H1 (cell line): ENCODE measurements around the gene DRAXIN. TPM values are rescaled to one million over a fixed set of nuclear protein-coding genes. Genes with fewer than 3 reads are reported as not detected.

Source experiments
- CHD1 ChIP-seq: IDR thresholded peaks from 2 replicates; pipeline ENCODE4 v1.6.1; 2012; ENCODE audit warnings: low read depth, low read length, improper control_type of control experiment
- polyA plus RNA-seq, 7 experiments: library from polyadenylated mRNA; depleted of rRNA in 3 of 7; stranded (reverse) in 5 of 7; unstranded in 2 of 7; fragments of >200 nt in 5 of 7; fragments of 200-250 nt in 2 of 7; gene quantifications; 1 replicate in 5 of 7; 2 replicates in 1 of 7; 4 replicates in 1 of 7; pipeline versions ENCODE4 v1.2.1 to v1.2.3, GENCODE V29; 2011 to 2013; ENCODE audit warnings: missing spikeins in 2 of 7, mixed read lengths in 2 of 7
- total RNA-seq: library from RNA; stranded (reverse); fragmentation: NEBNext Ultra II Directional; extraction: Animal tissue kit (Norgen Biotek cat#: 25700); gene quantifications from 2 replicates; pipeline ENCODE4 v1.2.1, GENCODE V29; 2021
- TF ChIP-seq, protein P1 (sequence below): fragments of 300-600 bp; sonication (generic); IDR thresholded peaks from 2 replicates; pipeline ENCODE4 v1.7.1; 2012; ENCODE audit warnings: low read length, moderate library complexity, mild to moderate bottlenecking, inconsistent platforms; ENCODE audit not compliant: insufficient replicate concordance

The DRAXIN gene
- total and polyA plus RNA-seq, 2 of the 8 experiments (the other 6 are each of a cell fraction or from before 2014, with no cell fraction given), result 4.6 to 17.6 TPM

GRCh38 chr1:11731691-11732283, 40.3 kb downstream of the DRAXIN start (continued):
- TF ChIP-seq, protein P1, sequence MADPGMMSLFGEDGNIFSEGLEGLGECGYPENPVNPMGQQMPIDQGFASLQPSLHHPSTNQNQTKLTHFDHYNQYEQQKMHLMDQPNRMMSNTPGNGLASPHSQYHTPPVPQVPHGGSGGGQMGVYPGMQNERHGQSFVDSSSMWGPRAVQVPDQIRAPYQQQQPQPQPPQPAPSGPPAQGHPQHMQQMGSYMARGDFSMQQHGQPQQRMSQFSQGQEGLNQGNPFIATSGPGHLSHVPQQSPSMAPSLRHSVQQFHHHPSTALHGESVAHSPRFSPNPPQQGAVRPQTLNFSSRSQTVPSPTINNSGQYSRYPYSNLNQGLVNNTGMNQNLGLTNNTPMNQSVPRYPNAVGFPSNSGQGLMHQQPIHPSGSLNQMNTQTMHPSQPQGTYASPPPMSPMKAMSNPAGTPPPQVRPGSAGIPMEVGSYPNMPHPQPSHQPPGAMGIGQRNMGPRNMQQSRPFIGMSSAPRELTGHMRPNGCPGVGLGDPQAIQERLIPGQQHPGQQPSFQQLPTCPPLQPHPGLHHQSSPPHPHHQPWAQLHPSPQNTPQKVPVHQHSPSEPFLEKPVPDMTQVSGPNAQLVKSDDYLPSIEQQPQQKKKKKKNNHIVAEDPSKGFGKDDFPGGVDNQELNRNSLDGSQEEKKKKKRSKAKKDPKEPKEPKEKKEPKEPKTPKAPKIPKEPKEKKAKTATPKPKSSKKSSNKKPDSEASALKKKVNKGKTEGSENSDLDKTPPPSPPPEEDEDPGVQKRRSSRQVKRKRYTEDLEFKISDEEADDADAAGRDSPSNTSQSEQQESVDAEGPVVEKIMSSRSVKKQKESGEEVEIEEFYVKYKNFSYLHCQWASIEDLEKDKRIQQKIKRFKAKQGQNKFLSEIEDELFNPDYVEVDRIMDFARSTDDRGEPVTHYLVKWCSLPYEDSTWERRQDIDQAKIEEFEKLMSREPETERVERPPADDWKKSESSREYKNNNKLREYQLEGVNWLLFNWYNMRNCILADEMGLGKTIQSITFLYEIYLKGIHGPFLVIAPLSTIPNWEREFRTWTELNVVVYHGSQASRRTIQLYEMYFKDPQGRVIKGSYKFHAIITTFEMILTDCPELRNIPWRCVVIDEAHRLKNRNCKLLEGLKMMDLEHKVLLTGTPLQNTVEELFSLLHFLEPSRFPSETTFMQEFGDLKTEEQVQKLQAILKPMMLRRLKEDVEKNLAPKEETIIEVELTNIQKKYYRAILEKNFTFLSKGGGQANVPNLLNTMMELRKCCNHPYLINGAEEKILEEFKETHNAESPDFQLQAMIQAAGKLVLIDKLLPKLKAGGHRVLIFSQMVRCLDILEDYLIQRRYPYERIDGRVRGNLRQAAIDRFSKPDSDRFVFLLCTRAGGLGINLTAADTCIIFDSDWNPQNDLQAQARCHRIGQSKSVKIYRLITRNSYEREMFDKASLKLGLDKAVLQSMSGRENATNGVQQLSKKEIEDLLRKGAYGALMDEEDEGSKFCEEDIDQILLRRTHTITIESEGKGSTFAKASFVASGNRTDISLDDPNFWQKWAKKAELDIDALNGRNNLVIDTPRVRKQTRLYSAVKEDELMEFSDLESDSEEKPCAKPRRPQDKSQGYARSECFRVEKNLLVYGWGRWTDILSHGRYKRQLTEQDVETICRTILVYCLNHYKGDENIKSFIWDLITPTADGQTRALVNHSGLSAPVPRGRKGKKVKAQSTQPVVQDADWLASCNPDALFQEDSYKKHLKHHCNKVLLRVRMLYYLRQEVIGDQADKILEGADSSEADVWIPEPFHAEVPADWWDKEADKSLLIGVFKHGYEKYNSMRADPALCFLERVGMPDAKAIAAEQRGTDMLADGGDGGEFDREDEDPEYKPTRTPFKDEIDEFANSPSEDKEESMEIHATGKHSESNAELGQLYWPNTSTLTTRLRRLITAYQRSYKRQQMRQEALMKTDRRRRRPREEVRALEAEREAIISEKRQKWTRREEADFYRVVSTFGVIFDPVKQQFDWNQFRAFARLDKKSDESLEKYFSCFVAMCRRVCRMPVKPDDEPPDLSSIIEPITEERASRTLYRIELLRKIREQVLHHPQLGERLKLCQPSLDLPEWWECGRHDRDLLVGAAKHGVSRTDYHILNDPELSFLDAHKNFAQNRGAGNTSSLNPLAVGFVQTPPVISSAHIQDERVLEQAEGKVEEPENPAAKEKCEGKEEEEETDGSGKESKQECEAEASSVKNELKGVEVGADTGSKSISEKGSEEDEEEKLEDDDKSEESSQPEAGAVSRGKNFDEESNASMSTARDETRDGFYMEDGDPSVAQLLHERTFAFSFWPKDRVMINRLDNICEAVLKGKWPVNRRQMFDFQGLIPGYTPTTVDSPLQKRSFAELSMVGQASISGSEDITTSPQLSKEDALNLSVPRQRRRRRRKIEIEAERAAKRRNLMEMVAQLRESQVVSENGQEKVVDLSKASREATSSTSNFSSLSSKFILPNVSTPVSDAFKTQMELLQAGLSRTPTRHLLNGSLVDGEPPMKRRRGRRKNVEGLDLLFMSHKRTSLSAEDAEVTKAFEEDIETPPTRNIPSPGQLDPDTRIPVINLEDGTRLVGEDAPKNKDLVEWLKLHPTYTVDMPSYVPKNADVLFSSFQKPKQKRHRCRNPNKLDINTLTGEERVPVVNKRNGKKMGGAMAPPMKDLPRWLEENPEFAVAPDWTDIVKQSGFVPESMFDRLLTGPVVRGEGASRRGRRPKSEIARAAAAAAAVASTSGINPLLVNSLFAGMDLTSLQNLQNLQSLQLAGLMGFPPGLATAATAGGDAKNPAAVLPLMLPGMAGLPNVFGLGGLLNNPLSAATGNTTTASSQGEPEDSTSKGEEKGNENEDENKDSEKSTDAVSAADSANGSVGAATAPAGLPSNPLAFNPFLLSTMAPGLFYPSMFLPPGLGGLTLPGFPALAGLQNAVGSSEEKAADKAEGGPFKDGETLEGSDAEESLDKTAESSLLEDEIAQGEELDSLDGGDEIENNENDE, result no peak
- no peak for TF ChIP-seq CHD1
